Smooth muscle cell of the brain vasculature (primary cell): ENCODE data around the gene DNAJB13.

Experiments
- DNase-seq: peaks from one replicate; pipeline ENCODE4 v3.0.0-alpha.2; 2012; ENCODE audit warnings: low read depth, low spot score

The DNAJB13 gene

DNA sequence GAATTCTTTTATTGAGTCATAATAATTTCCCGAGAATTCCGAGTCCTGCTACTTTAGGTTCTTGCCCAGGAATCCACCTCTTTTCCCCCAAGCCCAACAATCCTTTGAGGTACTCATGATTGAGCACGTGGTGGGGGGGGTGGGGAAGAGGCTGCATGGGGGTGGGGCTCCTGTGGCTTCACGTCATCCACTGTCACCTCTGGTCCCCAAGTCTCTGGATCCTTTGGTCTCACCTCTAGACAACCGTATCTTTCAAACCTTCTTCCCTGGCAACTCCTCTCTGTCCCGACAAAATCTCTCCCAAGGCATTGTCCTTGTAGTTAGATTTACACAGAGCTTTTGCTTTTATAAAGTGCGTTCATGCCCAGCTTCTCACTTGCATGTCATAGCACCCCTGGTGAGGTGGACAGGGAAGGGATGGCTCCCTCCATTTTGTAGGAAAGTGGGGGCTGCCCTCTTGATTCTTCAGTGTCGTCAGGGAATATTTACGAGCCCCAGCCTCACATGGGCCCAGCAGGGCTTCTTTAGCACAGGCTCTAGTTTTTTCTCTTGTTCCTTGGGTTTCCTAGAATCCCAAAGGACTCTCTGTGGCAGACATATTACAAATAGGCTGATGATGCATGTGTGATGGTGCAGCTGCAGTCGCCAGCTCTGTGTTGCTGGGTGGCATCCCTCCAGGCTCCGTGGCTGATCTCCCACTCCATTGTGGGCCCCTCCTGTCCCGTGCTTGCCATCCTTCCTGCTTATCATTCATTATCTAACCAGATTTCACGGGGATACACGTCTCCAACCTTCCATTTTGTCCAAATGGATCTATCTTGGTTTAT, 49.7 kb downstream of the DNAJB13 start:
- no peak for DNase-seq

DNA sequence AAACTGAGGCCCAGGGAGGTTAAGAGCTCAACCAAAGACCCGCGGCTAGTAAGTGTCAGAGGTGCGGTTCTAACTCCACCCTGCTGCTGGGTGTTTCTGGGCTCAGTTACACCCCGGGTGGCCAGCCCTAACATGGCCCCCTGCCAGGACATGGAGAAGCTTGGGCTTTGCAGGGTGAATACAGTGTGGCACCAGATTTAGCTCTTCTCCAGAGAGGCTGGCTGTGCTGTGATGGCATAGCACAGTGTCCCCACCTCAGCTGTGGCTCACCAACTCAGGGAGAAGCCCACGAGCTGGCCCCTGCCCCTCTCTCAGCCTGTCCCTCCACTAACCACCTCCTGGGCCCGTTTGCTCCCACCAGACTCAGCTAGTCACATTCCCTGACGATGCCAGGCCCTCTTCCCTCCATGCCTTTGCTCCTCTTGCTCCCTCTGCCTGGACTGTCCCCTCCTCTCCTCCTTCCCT, 51.0 kb downstream of the DNAJB13 start:
- DNase-seq, result no peak

DNA sequence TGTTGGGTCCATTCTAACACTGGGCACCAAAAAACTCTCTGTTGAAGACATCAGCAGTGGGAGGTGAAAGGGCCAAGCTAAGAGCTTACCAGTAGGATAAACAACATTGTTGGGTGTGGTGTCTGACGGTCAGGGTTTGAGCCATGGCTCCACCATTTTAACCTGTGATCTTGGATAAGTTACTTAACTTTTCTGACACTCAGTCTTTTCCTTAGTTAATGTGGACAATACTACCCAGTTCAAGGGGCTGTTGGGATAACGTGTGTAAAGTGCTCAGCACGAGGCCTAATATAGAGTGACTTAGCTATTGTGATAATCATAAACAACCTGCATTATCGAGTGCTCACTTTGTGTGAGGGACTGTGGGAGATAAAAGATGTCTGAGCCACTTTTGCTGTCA, 52.0 kb downstream of the DNAJB13 start:
- DNase-seq, result no peak

DNA sequence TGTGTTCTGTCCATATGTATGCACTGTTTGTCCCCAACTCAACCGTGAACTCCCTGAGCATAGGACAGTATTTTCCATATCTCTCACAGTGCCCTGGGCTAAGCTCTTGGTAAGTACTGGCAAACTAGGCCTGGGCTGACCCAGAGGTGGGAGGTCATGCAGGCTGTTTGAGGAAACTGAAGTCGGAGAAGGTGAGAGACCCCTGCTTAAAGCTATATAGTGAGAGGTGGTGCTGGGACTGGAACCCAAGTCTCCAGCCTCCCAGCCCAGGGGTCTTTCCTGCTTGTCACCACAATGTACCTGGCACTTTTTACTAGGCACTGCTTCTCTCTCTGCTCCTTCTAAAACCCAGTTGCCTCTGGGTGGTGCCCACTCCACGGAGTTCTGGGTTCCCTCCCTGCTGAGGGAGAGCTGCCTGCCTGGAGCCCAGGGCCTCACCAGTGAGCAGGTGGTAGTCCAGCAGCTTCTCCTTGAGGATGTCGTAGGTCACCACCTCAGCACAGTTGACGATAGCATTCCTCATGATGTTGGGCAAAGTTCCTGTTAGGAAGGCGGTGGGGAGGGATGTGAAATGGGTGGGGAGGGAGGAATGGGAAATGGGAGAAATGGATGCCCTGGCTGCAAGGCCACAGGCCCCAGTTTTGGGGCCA, 53.3 kb downstream of the DNAJB13 start:
- DNase-seq, result no peak

DNA sequence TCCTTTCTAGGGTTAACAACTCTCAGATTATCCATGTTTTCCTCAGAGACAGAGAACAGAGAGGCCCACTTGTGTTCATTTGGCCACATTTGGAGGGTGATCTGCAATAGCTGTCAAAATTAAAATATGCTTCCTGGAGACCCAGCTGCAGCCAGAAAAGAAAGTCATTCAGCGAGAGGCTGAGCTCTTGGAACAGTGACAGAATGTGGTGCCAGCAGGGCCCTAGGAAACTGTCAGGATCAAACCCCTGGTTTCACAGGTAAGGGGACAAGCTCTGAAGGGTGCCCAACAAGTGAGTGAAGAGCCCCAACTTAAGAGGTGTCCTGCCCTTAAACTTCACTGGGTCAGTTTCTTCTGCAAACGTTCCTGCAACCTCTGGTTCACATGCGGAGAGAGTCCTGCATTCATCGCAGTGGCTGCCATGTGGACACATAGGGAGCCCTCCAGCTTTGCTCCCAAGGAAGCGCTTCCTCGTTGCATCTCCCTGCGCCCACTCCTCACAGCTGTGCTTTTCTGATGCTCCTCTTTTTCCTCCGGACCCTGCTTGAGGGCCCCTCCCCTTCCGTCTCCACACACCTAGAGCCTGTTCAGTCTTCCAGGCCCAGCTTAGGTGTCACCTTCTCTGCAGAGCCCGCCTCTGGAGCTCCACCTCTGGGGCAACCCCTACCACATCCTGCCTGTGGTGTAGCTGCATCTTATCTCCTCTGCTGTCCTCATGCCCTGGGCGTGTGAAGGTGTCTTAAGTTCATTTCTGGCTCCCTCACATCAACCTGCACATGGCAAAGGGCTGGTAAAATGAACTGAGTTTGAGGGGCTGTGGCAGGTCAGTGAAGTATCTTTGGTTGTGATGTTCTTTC, 54.2 kb downstream of the DNAJB13 start:
- DNase-seq, result no peak

DNA sequence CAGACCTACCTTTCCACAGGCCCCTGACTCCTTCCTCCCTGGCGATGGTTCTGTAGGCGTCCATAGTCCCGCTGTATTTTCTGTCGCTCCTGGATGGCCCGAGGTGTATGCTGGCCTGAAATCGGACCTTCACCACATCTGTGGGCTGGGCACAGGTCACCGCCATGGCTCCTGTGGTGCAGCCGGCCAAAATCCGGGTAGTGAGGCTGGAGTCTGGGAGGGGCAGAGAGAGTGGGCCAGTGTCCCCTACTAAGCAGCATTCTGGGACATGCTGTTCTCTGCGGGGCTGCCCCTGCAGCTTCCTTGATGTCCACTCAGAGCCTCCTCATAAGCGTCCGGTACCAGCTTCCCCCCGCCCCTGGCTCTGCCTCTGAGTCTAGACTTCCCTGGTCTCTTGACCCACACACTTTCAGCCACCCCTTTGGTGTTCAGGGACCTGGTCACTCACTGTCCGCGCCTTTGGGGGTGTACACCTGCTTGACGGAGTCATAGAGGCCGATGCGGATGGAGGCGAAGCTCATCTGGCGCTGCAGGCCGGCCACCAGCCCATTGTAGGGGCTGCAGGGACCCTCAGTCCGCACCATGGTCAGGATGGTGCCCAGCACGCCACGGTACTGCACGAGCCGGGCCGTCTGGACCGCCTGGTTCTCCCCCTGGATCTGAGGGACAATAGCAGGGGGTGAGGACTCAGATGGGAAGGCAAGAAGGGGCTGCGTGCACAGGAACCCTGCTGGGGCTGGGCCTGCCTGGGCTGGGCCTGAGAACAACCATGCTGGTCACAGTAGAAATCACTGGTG, 55.1 kb downstream of the DNAJB13 start:
- DNase-seq, result no peak

DNA sequence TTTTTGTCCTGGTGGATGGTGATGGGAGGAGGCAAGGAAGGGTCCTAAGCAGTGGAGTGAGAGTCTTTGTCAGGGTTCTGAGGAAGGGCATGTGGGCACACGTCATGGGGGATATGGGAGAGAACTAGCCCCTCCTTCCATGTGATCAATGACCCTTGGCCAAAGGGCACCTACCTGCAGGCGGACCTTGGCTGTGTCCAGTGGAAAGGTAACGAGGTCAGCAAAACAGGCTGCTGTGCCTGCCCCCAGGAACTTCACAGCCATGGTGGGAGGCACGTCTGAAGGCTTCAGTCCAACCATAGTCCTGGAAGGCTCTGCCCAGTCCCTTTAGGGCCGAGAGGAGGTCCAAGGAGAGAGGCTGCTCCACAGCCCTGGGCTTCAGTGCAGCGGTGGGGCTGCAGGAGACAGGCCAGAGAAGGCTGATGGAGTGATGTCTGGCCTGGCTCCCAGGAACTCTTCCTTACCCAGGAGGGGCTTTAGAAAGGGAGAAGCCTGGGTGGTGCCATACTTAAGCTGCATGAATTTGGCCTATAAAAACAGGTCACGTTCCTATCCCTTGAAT, 56.0 kb downstream of the DNAJB13 start:
- no peak for DNase-seq

DNA sequence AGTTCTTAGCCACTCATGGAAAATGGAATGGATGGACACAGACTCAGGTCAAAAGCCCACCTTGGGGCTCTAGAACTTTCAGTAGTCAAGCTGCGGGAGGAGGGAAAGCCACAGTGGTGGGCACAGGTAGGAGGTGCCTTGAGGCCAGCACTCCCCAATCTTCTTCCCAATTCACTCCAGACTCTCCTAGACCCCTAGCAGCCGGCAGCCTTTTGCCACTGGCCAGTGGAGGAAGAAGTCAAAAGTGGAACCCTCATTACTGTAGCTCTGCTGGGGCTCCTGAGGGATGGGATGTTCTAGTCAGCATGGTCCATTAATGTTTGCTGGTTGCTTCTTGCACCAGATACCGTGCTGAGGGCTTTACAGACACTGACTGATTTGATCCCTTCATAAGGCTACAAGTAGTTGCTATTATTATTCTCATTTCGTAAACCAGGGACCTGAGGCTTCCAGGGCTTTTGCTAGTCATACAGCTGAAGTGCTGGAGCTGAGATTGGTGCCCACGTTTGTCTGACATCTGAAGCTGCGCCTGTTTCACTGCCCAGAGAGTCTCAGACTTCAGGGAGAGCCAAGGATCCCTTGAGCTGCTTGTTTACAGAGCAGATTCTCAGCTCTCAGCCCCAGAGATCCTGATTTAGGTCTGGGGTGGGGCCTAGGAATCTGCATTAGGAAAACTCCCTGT, 57.0 kb downstream of the DNAJB13 start:
- no peak for DNase-seq

DNA sequence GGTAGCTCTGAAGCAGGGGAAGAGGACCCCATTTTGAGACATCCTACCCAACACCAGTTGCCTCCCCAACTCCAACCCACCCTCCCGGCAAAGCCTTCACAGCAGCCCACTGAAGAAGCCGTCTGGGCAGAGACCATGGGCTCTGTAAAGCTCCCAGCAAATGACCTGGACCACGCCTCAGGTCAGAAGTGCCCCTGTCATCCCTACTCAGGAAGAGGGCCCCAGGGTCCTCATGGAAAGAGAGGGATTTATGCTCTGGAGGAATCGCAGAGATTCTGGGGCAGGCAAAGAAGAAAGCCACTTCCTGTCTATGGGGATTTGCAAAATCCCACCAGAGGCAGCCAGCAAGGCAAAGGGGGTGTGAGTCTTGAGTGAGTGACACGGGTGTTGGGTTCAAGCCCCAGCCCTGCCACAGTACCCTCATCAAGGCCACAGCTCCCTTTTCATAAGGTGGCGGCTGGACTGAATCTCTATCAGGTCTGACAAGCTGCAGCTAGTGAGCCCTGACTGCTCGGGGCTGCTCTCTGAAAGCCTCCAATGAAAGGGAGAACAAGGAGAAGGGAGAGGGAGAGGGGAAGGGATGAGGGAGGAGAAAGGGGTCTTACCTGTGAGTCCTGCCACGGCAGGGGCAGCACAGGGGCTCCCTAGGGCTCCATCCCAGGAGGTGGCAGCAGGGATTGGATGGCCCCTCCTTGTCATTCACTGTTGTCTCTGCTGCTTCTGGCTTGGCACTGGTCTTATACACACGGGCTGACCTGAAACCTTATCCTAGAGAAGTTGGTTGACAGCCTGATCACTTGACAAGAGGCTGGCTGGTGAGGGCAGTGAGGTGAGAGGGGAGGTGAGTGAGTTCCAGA, 57.8 kb downstream of the DNAJB13 start, which contains the start of gene UCP3:
Gene UCP3, minus strand, starts transcription at position 713 of the 857 bp plus-strand sequence. CDS start 2,043 bp downstream, outside the sequence.
- DNase-seq, result no peak

DNA sequence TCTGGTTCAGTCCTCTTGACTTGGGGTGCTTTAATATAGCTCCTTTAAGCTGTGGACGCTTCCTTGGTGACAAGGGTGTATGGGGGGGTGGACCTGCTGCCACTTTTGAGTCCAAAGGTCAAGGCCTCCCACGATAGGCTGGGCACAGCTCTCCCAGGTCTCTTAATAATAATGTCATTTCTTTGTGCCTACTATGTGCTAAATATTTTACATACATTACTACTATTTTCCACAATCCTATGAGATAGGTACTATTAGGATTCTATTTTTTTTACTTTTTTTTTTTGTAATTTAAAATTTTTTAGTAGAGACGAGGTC, 58.4 kb downstream of the DNAJB13 start:
- no peak for DNase-seq

DNA sequence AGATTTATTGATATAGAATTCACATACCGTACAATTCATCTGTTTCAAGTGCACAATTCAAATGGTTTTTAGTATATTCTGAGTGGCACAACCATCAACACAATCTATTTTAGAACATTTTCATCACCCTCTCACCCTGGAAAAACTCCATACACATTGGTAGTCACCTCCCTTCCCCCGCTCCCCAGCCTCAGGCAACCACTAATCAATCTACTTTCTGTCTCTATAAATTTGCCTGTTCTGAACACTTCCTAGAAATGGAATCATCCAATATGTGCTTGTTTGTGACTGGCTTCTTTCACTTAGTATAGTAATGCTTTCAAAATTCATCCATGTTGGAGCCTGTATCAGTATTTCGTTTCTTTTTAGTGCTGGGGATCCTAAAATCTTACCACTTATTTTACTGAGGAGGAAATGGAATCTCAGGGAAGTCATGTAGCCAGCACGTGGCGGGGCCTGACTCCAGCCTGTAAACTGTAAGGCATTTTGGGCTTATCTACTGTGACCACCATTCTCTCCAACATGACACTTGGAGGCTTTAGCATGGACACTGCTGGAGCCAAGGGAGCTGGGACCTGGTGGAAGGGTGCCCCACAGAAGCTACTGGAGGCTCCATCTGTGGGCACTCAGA, 59.0 kb downstream of the DNAJB13 start:
- DNase-seq, result no peak

DNA sequence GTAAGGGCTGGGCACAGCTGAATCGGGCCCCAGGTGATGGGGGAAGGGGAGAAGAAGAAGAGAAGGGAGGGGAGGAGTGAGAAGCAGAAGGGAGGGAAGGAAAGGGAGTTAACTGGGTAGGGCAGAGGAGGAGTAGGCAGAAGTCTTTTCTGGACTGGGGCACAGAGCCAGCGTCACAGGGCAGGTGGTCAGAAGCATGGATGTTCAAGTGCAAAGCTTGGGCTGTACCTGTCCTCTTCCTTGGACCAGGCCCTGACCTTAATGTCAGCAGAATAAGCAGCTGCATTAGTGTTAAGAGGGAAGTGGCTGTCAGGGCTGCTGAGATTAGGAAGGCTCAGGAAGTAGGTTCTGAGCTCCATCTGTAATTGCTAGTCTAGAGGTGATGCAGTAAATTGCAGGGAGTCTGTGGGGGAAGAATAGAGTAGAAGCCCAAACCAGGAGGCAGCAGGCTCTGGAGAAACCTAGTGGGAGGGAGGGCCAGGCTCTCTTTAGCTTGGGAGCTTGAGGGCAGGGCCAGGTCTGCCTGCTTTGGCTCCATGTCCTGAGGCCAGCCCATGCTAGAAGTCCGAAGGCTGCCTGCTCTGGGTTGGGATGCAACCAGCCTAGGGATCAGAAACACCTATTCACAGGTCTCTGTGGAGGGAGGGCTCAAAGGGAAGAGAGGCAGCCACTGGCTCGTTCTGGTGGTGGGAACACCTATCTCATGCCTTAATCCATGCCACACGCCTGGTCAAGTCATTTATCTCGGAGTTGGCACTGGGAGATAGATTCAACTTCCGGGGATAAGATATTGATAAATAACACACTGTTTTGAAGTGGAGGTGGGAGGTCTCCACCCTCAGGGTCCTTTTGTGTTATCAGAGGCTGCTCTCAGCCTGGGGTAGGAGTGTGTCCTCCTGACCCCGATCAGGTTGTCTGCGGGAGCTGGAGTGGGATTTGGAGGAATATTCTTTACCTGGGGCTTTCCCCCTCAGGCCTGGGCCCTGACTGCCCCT, 59.8 kb downstream of the DNAJB13 start:
- DNase-seq, result no peak

DNA sequence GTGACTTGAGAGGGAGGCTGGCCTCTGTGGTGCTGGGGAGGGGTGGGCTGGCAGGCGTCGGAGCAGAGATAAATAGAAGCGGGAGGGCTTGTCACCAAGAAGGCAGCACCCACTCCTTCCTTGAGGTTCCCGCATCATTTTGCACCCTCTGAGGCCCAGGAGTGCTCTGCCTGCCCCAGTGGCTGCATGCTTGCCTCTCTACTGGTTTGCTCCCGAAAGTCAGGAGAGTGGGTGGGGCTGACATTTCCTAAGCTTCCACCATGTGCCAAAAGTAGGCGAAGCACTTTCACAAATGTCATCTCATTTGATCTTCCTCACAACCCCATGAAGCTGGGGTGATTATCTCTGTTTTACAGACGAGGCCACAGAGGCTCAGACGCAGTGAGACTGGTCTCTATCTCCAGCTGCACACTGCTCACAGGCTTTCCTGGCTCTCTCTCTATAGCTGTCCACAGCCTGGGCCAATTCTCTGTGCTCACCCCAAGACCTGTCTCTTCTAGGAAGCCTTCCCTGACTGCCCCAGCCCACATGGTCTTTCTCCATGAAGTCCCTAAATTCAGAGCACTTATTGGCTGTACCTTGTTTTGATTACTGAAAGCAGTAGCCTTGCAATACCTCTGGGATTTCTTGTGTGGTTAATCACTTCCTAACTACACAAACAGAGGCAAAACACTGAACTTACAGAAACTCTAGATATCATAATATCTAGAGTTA, 60.7 kb downstream of the DNAJB13 start:
- DNase-seq, result no peak

DNA sequence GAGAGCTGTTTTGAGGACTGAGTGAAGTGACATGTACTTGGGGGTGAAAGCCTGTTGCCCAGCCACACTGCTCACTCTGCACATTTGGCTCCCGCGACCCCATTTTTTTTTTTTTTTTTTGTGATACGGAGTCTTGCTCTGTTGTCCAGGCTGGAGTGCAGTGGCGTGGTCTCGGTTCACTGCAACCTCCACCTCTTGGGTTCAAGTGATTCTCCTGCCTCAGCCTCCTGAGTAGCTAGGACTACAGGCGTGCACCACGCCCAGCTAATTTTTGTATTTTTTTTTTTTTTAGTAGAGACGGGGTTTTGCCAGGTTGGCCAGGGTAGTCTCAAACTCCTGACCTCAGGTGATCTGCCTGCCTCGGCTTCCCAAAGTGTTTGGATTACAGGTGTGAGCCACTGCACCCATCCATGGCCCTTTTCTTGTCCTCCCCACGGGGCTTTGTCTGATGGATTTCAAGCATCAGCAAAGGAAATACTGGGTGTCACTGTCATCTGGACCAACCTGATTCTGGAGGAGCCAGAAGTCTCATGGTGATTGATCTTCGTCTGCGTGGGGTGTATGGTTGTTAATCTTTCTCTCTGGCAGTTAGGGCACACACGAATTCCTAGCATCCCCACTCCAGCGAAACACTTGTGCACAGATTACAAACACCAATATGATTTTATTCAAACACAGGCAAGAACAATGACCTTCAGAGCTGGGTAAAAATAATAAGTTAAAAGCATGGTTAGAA, 61.4 kb downstream of the DNAJB13 start:
- no peak for DNase-seq

DNA sequence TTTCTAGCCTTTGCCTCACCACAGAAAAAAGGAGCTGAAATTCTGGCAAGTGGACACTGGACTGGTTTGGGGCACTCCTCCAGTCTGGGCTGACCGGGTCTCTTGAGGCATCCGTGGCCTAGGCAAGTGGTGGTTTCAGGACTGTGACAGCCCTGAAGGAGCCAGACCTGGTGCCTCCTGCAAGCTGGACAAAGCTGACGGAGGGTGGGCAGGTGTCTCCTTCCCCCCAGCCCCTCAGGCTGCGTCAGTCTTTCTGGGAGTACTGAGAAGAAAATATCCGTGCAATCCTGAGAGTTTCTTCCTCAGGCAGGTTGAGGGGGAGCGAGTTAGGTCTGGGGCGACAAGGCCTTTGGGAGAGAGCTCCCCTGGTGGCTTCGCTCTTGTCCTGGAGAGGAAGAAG, 62.3 kb downstream of the DNAJB13 start:
- no peak for DNase-seq

DNA sequence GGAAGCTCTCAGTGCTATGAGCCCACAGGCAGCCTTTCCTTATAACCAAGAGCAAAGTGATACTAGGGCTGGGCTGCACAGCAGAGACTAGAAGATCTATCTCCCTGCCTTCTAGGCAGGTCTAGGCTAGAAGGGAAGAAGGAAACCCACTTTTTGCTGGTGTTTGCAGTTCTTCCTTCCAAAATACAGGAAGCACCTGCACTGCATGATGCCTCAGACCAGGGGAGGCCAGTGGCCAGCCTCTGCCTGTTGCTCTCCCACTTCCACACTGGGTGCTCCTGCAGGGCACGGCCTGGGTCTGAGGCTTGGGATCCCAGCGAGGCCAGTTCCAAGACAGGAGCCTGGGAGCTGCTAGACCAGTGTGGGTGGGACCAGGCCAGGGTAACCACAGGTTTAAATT, 64.1 kb downstream of the DNAJB13 start:
- no peak for DNase-seq
